ENCODE measurements around the gene COX7B.

- TF ChIP-seq CTCF (IDR thresholded peaks at IDR 0.05; ENCODE audit: insufficient read depth, low read length): peak; percentile 13
- peak; percentile 60 for TF ChIP-seq POLR2AphosphoS5 (IDR thresholded peaks at IDR 0.05; ENCODE audit: low read depth)
- TF ChIP-seq GABPA (IDR thresholded peaks at IDR 0.05; ENCODE audit: low read depth): no peak
- TF ChIP-seq, protein P1, sequence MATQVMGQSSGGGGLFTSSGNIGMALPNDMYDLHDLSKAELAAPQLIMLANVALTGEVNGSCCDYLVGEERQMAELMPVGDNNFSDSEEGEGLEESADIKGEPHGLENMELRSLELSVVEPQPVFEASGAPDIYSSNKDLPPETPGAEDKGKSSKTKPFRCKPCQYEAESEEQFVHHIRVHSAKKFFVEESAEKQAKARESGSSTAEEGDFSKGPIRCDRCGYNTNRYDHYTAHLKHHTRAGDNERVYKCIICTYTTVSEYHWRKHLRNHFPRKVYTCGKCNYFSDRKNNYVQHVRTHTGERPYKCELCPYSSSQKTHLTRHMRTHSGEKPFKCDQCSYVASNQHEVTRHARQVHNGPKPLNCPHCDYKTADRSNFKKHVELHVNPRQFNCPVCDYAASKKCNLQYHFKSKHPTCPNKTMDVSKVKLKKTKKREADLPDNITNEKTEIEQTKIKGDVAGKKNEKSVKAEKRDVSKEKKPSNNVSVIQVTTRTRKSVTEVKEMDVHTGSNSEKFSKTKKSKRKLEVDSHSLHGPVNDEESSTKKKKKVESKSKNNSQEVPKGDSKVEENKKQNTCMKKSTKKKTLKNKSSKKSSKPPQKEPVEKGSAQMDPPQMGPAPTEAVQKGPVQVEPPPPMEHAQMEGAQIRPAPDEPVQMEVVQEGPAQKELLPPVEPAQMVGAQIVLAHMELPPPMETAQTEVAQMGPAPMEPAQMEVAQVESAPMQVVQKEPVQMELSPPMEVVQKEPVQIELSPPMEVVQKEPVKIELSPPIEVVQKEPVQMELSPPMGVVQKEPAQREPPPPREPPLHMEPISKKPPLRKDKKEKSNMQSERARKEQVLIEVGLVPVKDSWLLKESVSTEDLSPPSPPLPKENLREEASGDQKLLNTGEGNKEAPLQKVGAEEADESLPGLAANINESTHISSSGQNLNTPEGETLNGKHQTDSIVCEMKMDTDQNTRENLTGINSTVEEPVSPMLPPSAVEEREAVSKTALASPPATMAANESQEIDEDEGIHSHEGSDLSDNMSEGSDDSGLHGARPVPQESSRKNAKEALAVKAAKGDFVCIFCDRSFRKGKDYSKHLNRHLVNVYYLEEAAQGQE (IDR thresholded peaks at IDR 0.05; ENCODE audit: insufficient replicate concordance, low read depth): no peak
Measured at GRCh38 chrX:77899081-77899828, at the start of gene COX7B.
